ENCODE measurements around the gene NUP210. TPM values are rescaled to one million over a fixed set of nuclear protein-coding genes. Genes with fewer than 3 reads are reported as not detected.

The NUP210 gene
- total and polyA plus RNA-seq, 2 of the 13 experiments (the other 11 are each of a cell fraction or from before 2014, with no cell fraction given): 31.6 to 35.2 TPM

DNA sequence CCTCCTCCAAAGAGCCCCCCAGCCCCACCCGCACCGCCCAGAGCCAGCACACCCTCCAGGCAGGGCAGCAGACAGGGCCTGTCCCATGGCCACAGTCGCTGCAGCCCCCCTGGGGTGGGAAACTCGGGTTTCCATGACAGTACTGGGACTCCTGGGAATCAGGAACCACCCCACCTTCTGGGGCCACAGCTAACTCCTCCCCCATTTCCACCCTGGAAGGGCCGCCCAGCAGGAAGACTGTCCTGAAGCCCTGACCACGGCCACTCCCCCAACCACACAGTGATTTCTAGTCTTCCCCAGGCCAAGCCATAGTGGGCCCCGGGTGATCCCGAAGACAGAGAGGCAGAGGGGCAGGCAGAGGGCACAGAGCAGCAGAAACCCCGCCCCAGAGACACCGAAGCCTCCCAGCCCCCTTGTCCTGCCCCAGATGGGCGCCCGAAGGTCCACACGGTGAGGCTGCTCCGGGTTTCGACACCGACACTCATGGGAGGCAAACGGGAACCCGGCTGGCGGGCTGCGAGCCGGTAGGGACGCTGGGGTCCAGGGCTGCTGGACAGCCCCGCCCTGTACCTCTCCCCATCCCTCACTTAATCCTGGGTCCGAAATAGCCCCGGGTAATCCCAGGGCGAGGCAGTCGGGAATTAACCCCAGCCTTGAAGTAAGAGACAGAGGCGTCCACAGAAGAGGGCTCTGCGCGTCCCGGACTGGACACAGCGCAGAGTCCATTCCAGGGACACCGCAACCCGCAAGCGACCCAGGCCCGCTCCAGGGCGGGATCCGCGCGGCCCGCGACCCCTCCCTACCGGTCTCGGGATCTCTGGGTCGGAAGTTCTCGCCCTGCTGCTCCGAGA is 138.4 kb downstream of the NUP210 start (continued):
- TF ChIP-seq PRDM10 (CRISPR knock-in tag; IDR thresholded peaks at IDR 0.05; ENCODE audit: low read depth): no peak
- peak; percentile 47; the same call in 1 of the 2 replicates for TF ChIP-seq ESRRA (CRISPR knock-in tag; IDR thresholded peaks at IDR 0.05; ENCODE audit: low read depth)
- TF ChIP-seq ZNF543 (CRISPR knock-in tag; IDR thresholded peaks at IDR 0.05): no peak
- no peak for TF ChIP-seq CBFB (CRISPR knock-in tag; IDR thresholded peaks at IDR 0.05)
- TF ChIP-seq, protein P1, sequence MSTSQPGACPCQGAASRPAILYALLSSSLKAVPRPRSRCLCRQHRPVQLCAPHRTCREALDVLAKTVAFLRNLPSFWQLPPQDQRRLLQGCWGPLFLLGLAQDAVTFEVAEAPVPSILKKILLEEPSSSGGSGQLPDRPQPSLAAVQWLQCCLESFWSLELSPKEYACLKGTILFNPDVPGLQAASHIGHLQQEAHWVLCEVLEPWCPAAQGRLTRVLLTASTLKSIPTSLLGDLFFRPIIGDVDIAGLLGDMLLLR (CRISPR knock-in tag; IDR thresholded peaks at IDR 0.05): no peak
- TF ChIP-seq, protein P2, sequence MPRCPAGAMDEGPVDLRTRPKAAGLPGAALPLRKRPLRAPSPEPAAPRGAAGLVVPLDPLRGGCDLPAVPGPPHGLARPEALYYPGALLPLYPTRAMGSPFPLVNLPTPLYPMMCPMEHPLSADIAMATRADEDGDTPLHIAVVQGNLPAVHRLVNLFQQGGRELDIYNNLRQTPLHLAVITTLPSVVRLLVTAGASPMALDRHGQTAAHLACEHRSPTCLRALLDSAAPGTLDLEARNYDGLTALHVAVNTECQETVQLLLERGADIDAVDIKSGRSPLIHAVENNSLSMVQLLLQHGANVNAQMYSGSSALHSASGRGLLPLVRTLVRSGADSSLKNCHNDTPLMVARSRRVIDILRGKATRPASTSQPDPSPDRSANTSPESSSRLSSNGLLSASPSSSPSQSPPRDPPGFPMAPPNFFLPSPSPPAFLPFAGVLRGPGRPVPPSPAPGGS (CRISPR knock-in tag; IDR thresholded peaks at IDR 0.05): peak; percentile 71; the same call in 1 of the 2 replicates
- no peak; the same call in 1 of the 2 replicates for TF ChIP-seq ZBTB37 (CRISPR knock-in tag; IDR thresholded peaks at IDR 0.05)
- no peak for TF ChIP-seq MYC (CRISPR knock-in tag; IDR thresholded peaks at IDR 0.05; ENCODE audit: borderline replicate concordance)
- no peak for TF ChIP-seq GATA4 (IDR thresholded peaks at IDR 0.05; ENCODE audit: borderline replicate concordance, low read depth)
- no peak for TF ChIP-seq CREB1 (IDR thresholded peaks at IDR 0.05)
- no peak for TF ChIP-seq CREB1 (CRISPR knock-in tag; IDR thresholded peaks at IDR 0.05)
- peak; percentile 62; the same call in 1 of the 2 replicates for TF ChIP-seq SMYD3 (CRISPR knock-in tag; IDR thresholded peaks at IDR 0.05)
- peak; percentile 50; the same call in 1 of the 2 replicates for TF ChIP-seq SIN3A (IDR thresholded peaks at IDR 0.05; ENCODE audit: borderline replicate concordance, low read depth, low read length)
- TF ChIP-seq, protein P3, sequence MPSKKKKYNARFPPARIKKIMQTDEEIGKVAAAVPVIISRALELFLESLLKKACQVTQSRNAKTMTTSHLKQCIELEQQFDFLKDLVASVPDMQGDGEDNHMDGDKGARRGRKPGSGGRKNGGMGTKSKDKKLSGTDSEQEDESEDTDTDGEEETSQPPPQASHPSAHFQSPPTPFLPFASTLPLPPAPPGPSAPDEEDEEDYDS (CRISPR knock-in tag; IDR thresholded peaks at IDR 0.05): peak; percentile 72
- TF ChIP-seq AKAP8 (CRISPR knock-in tag; IDR thresholded peaks at IDR 0.05): no peak
- TF ChIP-seq BRD4 (CRISPR knock-in tag; IDR thresholded peaks at IDR 0.05): no peak
- no peak for TF ChIP-seq ZNF749 (CRISPR knock-in tag; IDR thresholded peaks at IDR 0.05; ENCODE audit: borderline replicate concordance)
- TF ChIP-seq, protein P4, sequence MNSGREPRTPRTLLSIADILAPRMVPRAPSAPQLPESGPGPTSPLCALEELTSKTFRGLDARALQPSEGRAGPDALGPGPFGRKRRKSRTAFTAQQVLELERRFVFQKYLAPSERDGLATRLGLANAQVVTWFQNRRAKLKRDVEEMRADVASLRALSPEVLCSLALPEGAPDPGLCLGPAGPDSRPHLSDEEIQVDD (CRISPR knock-in tag; IDR thresholded peaks at IDR 0.05; ENCODE audit: borderline replicate concordance): no peak
- TF ChIP-seq ZNF644 (CRISPR knock-in tag; IDR thresholded peaks at IDR 0.05; ENCODE audit: low read depth): no peak
- peak; percentile 55; the same call in 1 of the 2 replicates for TF ChIP-seq FOXC1 (CRISPR knock-in tag; IDR thresholded peaks at IDR 0.05; ENCODE audit: borderline replicate concordance)
- TF ChIP-seq ZBTB1 (CRISPR knock-in tag; IDR thresholded peaks at IDR 0.05; ENCODE audit: borderline replicate concordance): no peak
- no peak for TF ChIP-seq ZNF510 (CRISPR knock-in tag; IDR thresholded peaks at IDR 0.05; ENCODE audit: low read depth)

All from HepG2 (cell line).